ENCODE measurements around the gene TTC9B.

GRCh38 chr19:40242480-40242879 lies 24.3 kb upstream of the TTC9B start:
- TF ChIP-seq EZH2 (IDR thresholded peaks at IDR 0.05; ENCODE audit: insufficient read depth, poor library complexity, severe bottlenecking), result no peak
- no peak for TF ChIP-seq EZH2phosphoT487 (IDR thresholded peaks at IDR 0.05; ENCODE audit: insufficient read depth, low read depth)
